Measurements from ENCODE around the gene TRMT10C. TPM values are rescaled to one million over a fixed set of nuclear protein-coding genes. Genes with fewer than 3 reads are reported as not detected.

The TRMT10C gene
- polyA plus RNA-seq, 1 of the 3 experiments (the other 2 are of a cell fraction) = 13.7 TPM

- 0 out of 2 replicates have a peak, but pooled peaks have one; percentile 6 for TF ChIP-seq REST (IDR thresholded peaks at IDR 0.05; ENCODE audit: low read depth, low read length)
- TF ChIP-seq YY1 (IDR thresholded peaks at IDR 0.05; ENCODE audit: low read depth) = peak; percentile 25; the same call in 1 of the 2 replicates
- no peak for TF ChIP-seq CTCF (IDR thresholded peaks at IDR 0.05)
- TF ChIP-seq GATA2 (CRISPR knock-in tag; IDR thresholded peaks at IDR 0.05) = no peak
Observed at GRCh38 chr3:101561630-101562328, at the start of gene TRMT10C (continued).

- H3K9me3 ChIP-seq = no peaks in the 10 kb centered on the region
- peak overlapping the region; percentile 82 for H3K4me2 ChIP-seq
- H3K27me3 ChIP-seq (ENCODE audit: insufficient read depth) = no peaks in the 10 kb centered on the region
- peak overlapping the region; percentile 93 to 97 for H3K27ac ChIP-seq (ENCODE audit: low read depth in 2 of 2, low read length in 1 of 2)
- peak overlapping the region; percentile 84 to 88 for H3K4me3 ChIP-seq (ENCODE audit: low read depth in 2 of 2, low read length in 1 of 2)
- 1% methylated on average over 9 of the region's 9 CpGs for WGBS (ENCODE audit: low lambda C conversion rate)
- peaks cover 0 to 4% of the 10 kb centered on the region in 2 experiments; a peak in 2 of 4 replicates for H3K4me1 ChIP-seq (ENCODE audit: control insufficient read depth in 1 of 2, insufficient read depth in 2 of 2, low read depth in 1 of 2, low read length in 1 of 2)
- ChIA-PET POLR2A (interaction anchor here (1.1 to 1.3 kb wide), 2 partner anchors 49 to 61 kb away, joined by 3 to 5 read pairs; partner anchors contain the start of genes PCNP and TRMT10C), CTCF (interaction anchor here (0.7 to 1.6 kb wide), 5 partner anchors 13 to 775 kb away, joined by 3 read pairs; no protein-coding TSS in a partner anchor)
- H4K20me1 ChIP-seq (ENCODE audit: insufficient read depth) = no peaks in the 10 kb centered on the region
- DNase-seq = no peak
- H3K9me2 ChIP-seq = no peaks in the 10 kb centered on the region
- peaks cover 25% of the 10 kb centered on the region for H3K79me2 ChIP-seq (ENCODE audit: insufficient read depth)
- H3K9ac ChIP-seq = peak overlapping the region; percentile 86
- H3F3A ChIP-seq (replicated peaks; ENCODE audit: insufficient read depth) = peaks cover 7% of the 10 kb centered on the region
- H3K36me3 ChIP-seq (replicated peaks in 1 of 2; ENCODE audit: control insufficient read depth in 1 of 2, insufficient read depth in 2 of 2, low read length in 1 of 2) = no peaks in the 10 kb centered on the region
- H2AFZ ChIP-seq (ENCODE audit: low read depth) = peak overlapping the region; percentile 95
- TF ChIP-seq GABPA (IDR thresholded peaks at IDR 0.05; ENCODE audit: low read depth) (peak; percentile 21; the same call in 1 of the 2 replicates), MAX (IDR thresholded peaks at IDR 0.05; ENCODE audit: low read depth) (peak; percentile 35; the same call in 1 of the 2 replicates), NRF1 (IDR thresholded peaks at IDR 0.05; ENCODE audit: low read depth, low read length) (no peak), FOXM1 (IDR thresholded peaks at IDR 0.05; ENCODE audit: low read depth) (no peak), IRF3 (IDR thresholded peaks at IDR 0.05; ENCODE audit: low read depth, low read length) (no peak)
Observed at GRCh38 chr3:101512396-101512645, 49.3 kb upstream of the TRMT10C start.
